ENCODE results near the gene ATG9B.

DNA sequence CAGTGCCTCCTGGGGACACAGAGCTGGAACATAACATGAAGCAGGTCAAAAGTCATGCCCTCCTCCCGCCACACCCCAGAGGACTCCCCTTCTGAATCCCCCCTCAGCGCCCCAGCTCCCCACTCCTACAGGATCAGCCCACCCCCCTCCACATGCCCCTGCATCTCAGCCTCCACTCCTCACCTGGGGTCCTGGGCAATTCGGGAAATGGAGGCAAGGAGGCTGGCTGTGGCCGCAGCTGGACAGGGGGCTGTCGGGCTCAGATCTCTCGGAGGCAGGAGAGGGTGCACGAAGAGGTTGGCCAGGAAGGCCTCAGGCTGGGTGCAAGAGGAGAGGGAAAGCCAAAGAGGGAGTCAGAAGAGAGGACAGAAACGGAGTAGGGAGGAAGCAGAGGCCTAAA is 7.8 kb downstream of the ATG9B start:
- TF ChIP-seq POLR2A (IDR thresholded peaks at IDR 0.05; ENCODE audit: low read depth, low read length) (no peak), TAF1 (IDR thresholded peaks at IDR 0.05; ENCODE audit: low read depth, low read length) (no peak), POLR2AphosphoS5 (IDR thresholded peaks at IDR 0.05; ENCODE audit: low read depth, low read length) (no peak)
